ENCODE data around the gene ACAA2.

Gene ACAA2

GRCh38 chr18:49849331-49850217, 36.2 kb upstream of the ACAA2 start (continued):
- no peak for TF ChIP-seq TCF4 (CRISPR knock-in tag; IDR thresholded peaks at IDR 0.05; ENCODE audit: borderline replicate concordance)
- TF ChIP-seq ZC3H10 (CRISPR knock-in tag; IDR thresholded peaks at IDR 0.05), result no peak
- no peak for TF ChIP-seq POU6F1 (CRISPR knock-in tag; IDR thresholded peaks at IDR 0.05; ENCODE audit: borderline replicate concordance, low read depth)
- TF ChIP-seq TOX (CRISPR knock-in tag; IDR thresholded peaks at IDR 0.05; ENCODE audit: borderline replicate concordance), result no peak
- TF ChIP-seq SNAI2 (CRISPR knock-in tag; IDR thresholded peaks at IDR 0.05), result no peak
- TF ChIP-seq, protein P1, sequence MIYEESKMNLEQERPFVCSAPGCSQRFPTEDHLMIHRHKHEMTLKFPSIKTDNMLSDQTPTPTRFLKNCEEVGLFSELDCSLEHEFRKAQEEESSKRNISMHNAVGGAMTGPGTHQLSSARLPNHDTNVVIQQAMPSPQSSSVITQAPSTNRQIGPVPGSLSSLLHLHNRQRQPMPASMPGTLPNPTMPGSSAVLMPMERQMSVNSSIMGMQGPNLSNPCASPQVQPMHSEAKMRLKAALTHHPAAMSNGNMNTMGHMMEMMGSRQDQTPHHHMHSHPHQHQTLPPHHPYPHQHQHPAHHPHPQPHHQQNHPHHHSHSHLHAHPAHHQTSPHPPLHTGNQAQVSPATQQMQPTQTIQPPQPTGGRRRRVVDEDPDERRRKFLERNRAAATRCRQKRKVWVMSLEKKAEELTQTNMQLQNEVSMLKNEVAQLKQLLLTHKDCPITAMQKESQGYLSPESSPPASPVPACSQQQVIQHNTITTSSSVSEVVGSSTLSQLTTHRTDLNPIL (CRISPR knock-in tag; IDR thresholded peaks at IDR 0.05; ENCODE audit: low read depth), result no peak
- no peak for TF ChIP-seq BACH2 (CRISPR knock-in tag; IDR thresholded peaks at IDR 0.05; ENCODE audit: borderline replicate concordance)
- no peak for TF ChIP-seq ZFP3 (CRISPR knock-in tag; IDR thresholded peaks at IDR 0.05)
- TF ChIP-seq ZNF70 (CRISPR knock-in tag; IDR thresholded peaks at IDR 0.05), result no peak

- TF ChIP-seq ZNF70 (CRISPR knock-in tag; IDR thresholded peaks at IDR 0.05), result no peak
- TF ChIP-seq BACH2 (CRISPR knock-in tag; IDR thresholded peaks at IDR 0.05; ENCODE audit: borderline replicate concordance), result no peak
- no peak for TF ChIP-seq ZFP3 (CRISPR knock-in tag; IDR thresholded peaks at IDR 0.05)
- no peak for TF ChIP-seq ZNF565 (CRISPR knock-in tag; conservative IDR thresholded peaks at IDR 0.05; ENCODE audit: low read depth)
- no peak for TF ChIP-seq TSHZ2 (CRISPR knock-in tag; IDR thresholded peaks at IDR 0.05)
- TF ChIP-seq RARB (CRISPR knock-in tag; IDR thresholded peaks at IDR 0.05), result no peak
- TF ChIP-seq, protein P2, sequence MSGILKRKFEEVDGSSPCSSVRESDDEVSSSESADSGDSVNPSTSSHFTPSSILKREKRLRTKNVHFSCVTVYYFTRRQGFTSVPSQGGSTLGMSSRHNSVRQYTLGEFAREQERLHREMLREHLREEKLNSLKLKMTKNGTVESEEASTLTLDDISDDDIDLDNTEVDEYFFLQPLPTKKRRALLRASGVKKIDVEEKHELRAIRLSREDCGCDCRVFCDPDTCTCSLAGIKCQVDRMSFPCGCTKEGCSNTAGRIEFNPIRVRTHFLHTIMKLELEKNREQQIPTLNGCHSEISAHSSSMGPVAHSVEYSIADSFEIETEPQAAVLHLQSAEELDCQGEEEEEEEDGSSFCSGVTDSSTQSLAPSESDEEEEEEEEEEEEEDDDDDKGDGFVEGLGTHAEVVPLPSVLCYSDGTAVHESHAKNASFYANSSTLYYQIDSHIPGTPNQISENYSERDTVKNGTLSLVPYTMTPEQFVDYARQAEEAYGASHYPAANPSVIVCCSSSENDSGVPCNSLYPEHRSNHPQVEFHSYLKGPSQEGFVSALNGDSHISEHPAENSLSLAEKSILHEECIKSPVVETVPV (CRISPR knock-in tag; IDR thresholded peaks at IDR 0.05), result no peak
- no peak for TF ChIP-seq ZNF8 (CRISPR knock-in tag; IDR thresholded peaks at IDR 0.05)
- no peak for ATAC-seq
Measured at GRCh38 chr18:49848115-49848514, 34.8 kb upstream of the ACAA2 start.

- ATAC-seq, result no peak
- TF ChIP-seq POU6F1 (CRISPR knock-in tag; IDR thresholded peaks at IDR 0.05; ENCODE audit: borderline replicate concordance, low read depth), result no peak
- no peak for TF ChIP-seq OSR1 (CRISPR knock-in tag; IDR thresholded peaks at IDR 0.05)
- TF ChIP-seq BACH2 (CRISPR knock-in tag; IDR thresholded peaks at IDR 0.05; ENCODE audit: borderline replicate concordance), result no peak
- no peak for TF ChIP-seq ESRRG (CRISPR knock-in tag; IDR thresholded peaks at IDR 0.05)
- no peak for TF ChIP-seq ZFP3 (CRISPR knock-in tag; IDR thresholded peaks at IDR 0.05)
- no peak for TF ChIP-seq SNAI2 (CRISPR knock-in tag; IDR thresholded peaks at IDR 0.05)
- TF ChIP-seq CSDC2 (CRISPR knock-in tag; IDR thresholded peaks at IDR 0.05), result no peak
- TF ChIP-seq, protein P2 (CRISPR knock-in tag; IDR thresholded peaks at IDR 0.05), result no peak
Measured at GRCh38 chr18:49847524-49847923, 34.2 kb upstream of the ACAA2 start.
